Keratinocyte (primary cell): ENCODE data around the gene SORBS1. TPM values are rescaled to one million over a fixed set of nuclear protein-coding genes. Genes with fewer than 3 reads are reported as not detected.

Experiments
- DNase-seq: peaks from one replicate; pipeline ENCODE4 v3.0.0-alpha.2; 2011; ENCODE audit warnings: low read depth, missing footprints, low spot score
- FAIRE-seq: peaks from 2 replicates; lab custom pipeline; 2011; peaks lifted over from hg19 to GRCh38; lab: Jason Lieb, UNC
- H2AFZ ChIP-seq: 2 replicates; pipeline ENCODE4 v1.6.0; 2012; ENCODE audit warnings: low read length, control low read depth, inconsistent platforms; ENCODE audit not compliant: control insufficient read depth
- H3K27ac ChIP-seq: 2 replicates; pipeline ENCODE4 v1.5.1; 2011; ENCODE audit warnings: low read length; ENCODE audit not compliant: control insufficient read depth, insufficient read depth
- H3K27me3 ChIP-seq: 3 replicates; pipeline ENCODE4 v1.6.0; 2011; ENCODE audit warnings: low read length; ENCODE audit not compliant: control insufficient read depth, insufficient read depth; ENCODE audit errors: extremely low read depth
- H3K36me3 ChIP-seq, 2 experiments: 2 replicates in 1 of 2; 3 replicates in 1 of 2; pipeline ENCODE4 v1.5.1; 2011; ENCODE audit warnings: low read length in 2 of 2, mild to moderate bottlenecking in 1 of 2; ENCODE audit not compliant: control insufficient read depth in 2 of 2, insufficient read depth in 2 of 2; ENCODE audit errors: extremely low read depth in 1 of 2
- H3K4me1 ChIP-seq: 3 replicates; pipeline ENCODE4 v1.5.1; 2011; ENCODE audit warnings: low read length; ENCODE audit not compliant: control insufficient read depth, insufficient read depth; ENCODE audit errors: extremely low read depth
- H3K4me2 ChIP-seq: 3 replicates; pipeline ENCODE4 v1.6.0; 2011; ENCODE audit warnings: low read depth, low read length; ENCODE audit not compliant: control insufficient read depth, insufficient read depth; ENCODE audit errors: extremely low read depth
- H3K4me3 ChIP-seq, 3 experiments: fragments of 200-600 bp in 1 of 3; sonication (generic) in 1 of 3; 2 replicates in 2 of 3; 3 replicates in 1 of 3; pipeline ENCODE4 v1.5.1; 2011 to 2016; ENCODE audit warnings: low read length in 3 of 3, mild to moderate bottlenecking in 3 of 3, control low read depth in 2 of 3, inconsistent platforms in 1 of 3, low read depth in 1 of 3, mixed read lengths in 1 of 3, mixed run types in 1 of 3, moderate library complexity in 1 of 3; ENCODE audit not compliant: control insufficient read depth in 2 of 3, insufficient read depth in 2 of 3; ENCODE audit errors: extremely low read depth in 1 of 3
- H3K79me2 ChIP-seq: 2 replicates; pipeline ENCODE4 v1.6.0; 2012; ENCODE audit warnings: low read length; ENCODE audit not compliant: control insufficient read depth, insufficient read depth
- H3K9ac ChIP-seq: 3 replicates; pipeline ENCODE4 v1.6.0; 2011; ENCODE audit warnings: low read length; ENCODE audit not compliant: control insufficient read depth, insufficient read depth; ENCODE audit errors: extremely low read depth
- H3K9me1 ChIP-seq: 3 replicates; pipeline ENCODE4 v1.6.0; 2011; ENCODE audit warnings: low read length; ENCODE audit not compliant: control insufficient read depth, insufficient read depth; ENCODE audit errors: extremely low read depth
- H3K9me3 ChIP-seq: 2 replicates; pipeline ENCODE4 v1.5.1; 2012; ENCODE audit warnings: low read depth, low read length; ENCODE audit not compliant: control insufficient read depth
- H4K20me1 ChIP-seq: 3 replicates; pipeline ENCODE4 v1.6.0; 2011; ENCODE audit warnings: low read length; ENCODE audit not compliant: control insufficient read depth, insufficient read depth; ENCODE audit errors: extremely low read depth
- EZH2 ChIP-seq: IDR thresholded peaks from one replicate; pipeline ENCODE4 v1.6.1; 2012; ENCODE audit warnings: inconsistent platforms, mild to moderate bottlenecking, low read length, moderate library complexity
- dilution Hi-C: fragments of 300-500 bp; cut with MboI; formaldehyde crosslinking; loops from one replicate; pipeline ENCODE4 v1.7.0; 2020; ENCODE audit warnings: low sequenced_read_pairs; ENCODE audit not compliant: extremely low pct_ligation_motif_present
- polyA plus RNA-seq, 5 experiments: library from polyadenylated mRNA; depleted of rRNA in 3 of 5; stranded (reverse) in 3 of 5; stranded (forward) in 1 of 5; unstranded in 1 of 5; fragments of >200 nt; gene quantifications; 1 replicate in 1 of 5; 2 replicates in 3 of 5; 3 replicates in 1 of 5; pipeline versions ENCODE4 v1.2.1 to v1.2.3, GENCODE V29; 2011 to 2012; ENCODE audit warnings: missing spikeins in 2 of 5, low read depth in 1 of 5, low replicate concordance in 1 of 5
- TF ChIP-seq, protein P1 (sequence below), 3 experiments: IDR thresholded peaks in 1 of 3; conservative IDR thresholded peaks in 1 of 3; optimal IDR thresholded peaks in 1 of 3; 2 replicates in 2 of 3; 3 replicates in 1 of 3; pipeline versions ENCODE3 to v1.5.1; 2011; ENCODE audit warnings: low read length in 3 of 3, mild to moderate bottlenecking in 3 of 3, moderate library complexity in 2 of 3, control low read depth in 1 of 3, inconsistent platforms in 1 of 3; ENCODE audit not compliant: insufficient read depth in 2 of 3; ENCODE audit errors: extremely low read depth in 1 of 3

Gene SORBS1
- polyA plus RNA-seq, 1 donor (not counting 4 experiments of a cell fraction or from before 2014, with no cell fraction given), result 0.42 TPM

- Histone ChIP-seq H3K4me1 (no peaks in the 10 kb centered on the region), H3K36me3 (no peaks in the 10 kb centered on the region), H3K79me2 (no peaks in the 10 kb centered on the region), H3K4me3 (no peak overlapping the region), H3K4me2 (no peak overlapping the region), H3K9ac (no peak overlapping the region), H3K9me3 (no peaks in the 10 kb centered on the region), H3K27me3 (no peaks in the 10 kb centered on the region), H3K9me1 (no peaks in the 10 kb centered on the region), H2AFZ (peak overlapping the region; percentile 16), H4K20me1 (no peaks in the 10 kb centered on the region), H3K27ac (no peak overlapping the region)
- dilution Hi-C loops, result no loop called here
- DNase-seq (no peak), FAIRE-seq (no peak)
- TF ChIP-seq, protein P1, sequence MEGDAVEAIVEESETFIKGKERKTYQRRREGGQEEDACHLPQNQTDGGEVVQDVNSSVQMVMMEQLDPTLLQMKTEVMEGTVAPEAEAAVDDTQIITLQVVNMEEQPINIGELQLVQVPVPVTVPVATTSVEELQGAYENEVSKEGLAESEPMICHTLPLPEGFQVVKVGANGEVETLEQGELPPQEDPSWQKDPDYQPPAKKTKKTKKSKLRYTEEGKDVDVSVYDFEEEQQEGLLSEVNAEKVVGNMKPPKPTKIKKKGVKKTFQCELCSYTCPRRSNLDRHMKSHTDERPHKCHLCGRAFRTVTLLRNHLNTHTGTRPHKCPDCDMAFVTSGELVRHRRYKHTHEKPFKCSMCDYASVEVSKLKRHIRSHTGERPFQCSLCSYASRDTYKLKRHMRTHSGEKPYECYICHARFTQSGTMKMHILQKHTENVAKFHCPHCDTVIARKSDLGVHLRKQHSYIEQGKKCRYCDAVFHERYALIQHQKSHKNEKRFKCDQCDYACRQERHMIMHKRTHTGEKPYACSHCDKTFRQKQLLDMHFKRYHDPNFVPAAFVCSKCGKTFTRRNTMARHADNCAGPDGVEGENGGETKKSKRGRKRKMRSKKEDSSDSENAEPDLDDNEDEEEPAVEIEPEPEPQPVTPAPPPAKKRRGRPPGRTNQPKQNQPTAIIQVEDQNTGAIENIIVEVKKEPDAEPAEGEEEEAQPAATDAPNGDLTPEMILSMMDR (optimal IDR thresholded peaks at IDR 0.05 in 1 of 3, IDR thresholded peaks at IDR 0.05 in 1 of 3, conservative IDR thresholded peaks at IDR 0.05 in 1 of 3; ENCODE audit: extremely low read depth in 1 of 3, insufficient read depth in 2 of 3, low read length in 3 of 3), result peak in 1 of 3 experiments; percentile 33
- no peak for TF ChIP-seq EZH2
Measured at GRCh38 chr10:95467162-95467599, 94.0 kb downstream of the SORBS1 start.

GRCh38 chr10:95466436-95466835 is 94.7 kb downstream of the SORBS1 start:
- Histone ChIP-seq H3K4me2 (no peak overlapping the region), H3K4me3 (no peak overlapping the region), H3K27ac (no peak overlapping the region)

More at GRCh38 chr10:95466436-95466835, 94.7 kb downstream of the SORBS1 start:
- dilution Hi-C loops, result no loop called here
- FAIRE-seq (no peak), DNase-seq (no peak)
- H3K79me2 ChIP-seq, result no peaks in the 10 kb centered on the region
- H3K9me1 ChIP-seq, result no peaks in the 10 kb centered on the region
- H4K20me1 ChIP-seq, result no peaks in the 10 kb centered on the region
- H3K9me3 ChIP-seq, result no peaks in the 10 kb centered on the region
- no peak overlapping the region for H3K9ac ChIP-seq
- no peak overlapping the region for H2AFZ ChIP-seq
- no peaks in the 10 kb centered on the region for H3K27me3 ChIP-seq
- no peaks in the 10 kb centered on the region for H3K4me1 ChIP-seq
- TF ChIP-seq, protein P1 (optimal IDR thresholded peaks at IDR 0.05 in 1 of 3, IDR thresholded peaks at IDR 0.05 in 1 of 3, conservative IDR thresholded peaks at IDR 0.05 in 1 of 3; ENCODE audit: extremely low read depth in 1 of 3, insufficient read depth in 2 of 3, low read length in 3 of 3), result no peak
- TF ChIP-seq EZH2, result no peak
- no peaks in the 10 kb centered on the region for H3K36me3 ChIP-seq
